Mucosa of rectum (tissue), 2 donors: ENCODE data around the gene LRTM2.
"Not testable (repeated sequence)": the region's sequence is repeated elsewhere in the genome, so short reads cannot be mapped to it uniquely, and the experiment has no call there.

Experiments used
- H3K27ac ChIP-seq, 2 donors: one replicate each; pipeline ENCODE4 v1.7.0; 2013; ENCODE audit warnings: inconsistent platforms in 2 of 2, low read depth in 2 of 2, low read length in 2 of 2
- H3K27me3 ChIP-seq, 2 donors: one replicate each; pipeline ENCODE4 v1.7.0; 2013; ENCODE audit warnings: low read length in 2 of 2; ENCODE audit not compliant: control insufficient read depth in 2 of 2, insufficient read depth in 2 of 2
- H3K36me3 ChIP-seq, 2 donors: one replicate each; pipeline ENCODE4 v1.7.0; 2013; ENCODE audit warnings: low read length in 2 of 2; ENCODE audit not compliant: control insufficient read depth in 2 of 2, insufficient read depth in 2 of 2
- H3K4me1 ChIP-seq, 2 donors: one replicate each; pipeline ENCODE4 v1.7.0; 2013; ENCODE audit warnings: low read length in 2 of 2, mild to moderate bottlenecking in 1 of 2; ENCODE audit not compliant: control insufficient read depth in 2 of 2, insufficient read depth in 2 of 2
- H3K4me3 ChIP-seq, 2 donors: one replicate each; pipeline ENCODE4 v1.7.0; 2013; ENCODE audit warnings: low read length in 2 of 2
- H3K9ac ChIP-seq, 2 donors: one replicate each; pipeline ENCODE4 v1.7.0; 2013; ENCODE audit warnings: low read length in 2 of 2, low read depth in 1 of 2, mild to moderate bottlenecking in 1 of 2
- H3K9me3 ChIP-seq, 2 donors: one replicate each; pipeline ENCODE4 v1.7.0; 2013; ENCODE audit warnings: low read length in 2 of 2; ENCODE audit not compliant: control insufficient read depth in 2 of 2
- donor health status: healthy.
- donor health status: Normal muscosa, but diverticular disease.

Gene LRTM2

DNA sequence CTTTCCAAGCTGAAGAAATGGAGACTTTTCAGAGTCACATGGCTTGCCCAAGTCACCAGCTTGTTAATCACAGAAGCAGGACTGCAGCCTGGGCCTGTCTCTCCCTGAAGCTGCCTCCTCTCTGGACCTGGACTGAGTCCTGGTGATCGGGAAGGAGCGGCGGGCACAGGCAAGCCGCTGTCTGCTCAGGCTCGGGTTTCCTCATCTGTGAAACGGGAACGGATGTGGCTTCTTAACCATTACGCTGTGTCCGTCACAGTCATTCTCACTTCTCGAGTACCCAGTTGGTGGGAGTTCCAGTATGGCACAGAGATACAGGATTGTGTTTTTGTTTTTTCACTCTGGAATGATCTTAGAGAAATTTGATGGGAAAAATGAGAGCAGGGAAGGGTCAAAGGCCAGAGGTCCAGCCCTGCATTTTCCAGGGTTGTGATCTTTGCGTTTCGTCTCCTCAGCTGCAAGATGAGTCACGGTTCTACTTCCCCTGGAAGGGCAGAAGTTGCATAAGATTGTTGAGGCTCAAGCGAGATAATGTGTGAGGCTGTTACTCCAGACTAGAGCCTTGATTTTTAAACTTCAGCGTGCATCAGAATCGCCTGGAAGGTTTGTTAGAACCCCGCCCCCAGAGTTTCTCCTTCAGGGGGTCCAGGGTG lies 7.6 kb upstream of the LRTM2 start:
- Histone ChIP-seq H3K4me1 (peaks cover 0 to 2% of the 10 kb centered on the region in 2 donors), H3K36me3 (no peaks in the 10 kb centered on the region), H3K9me3 (no peaks in the 10 kb centered on the region), H3K9ac (no peak overlapping the region), H3K27ac (peak overlapping the region; percentile 50 to 63), H3K4me3 (no peak overlapping the region), H3K27me3 (peaks cover 0 to 2% of the 10 kb centered on the region in 2 donors)

DNA sequence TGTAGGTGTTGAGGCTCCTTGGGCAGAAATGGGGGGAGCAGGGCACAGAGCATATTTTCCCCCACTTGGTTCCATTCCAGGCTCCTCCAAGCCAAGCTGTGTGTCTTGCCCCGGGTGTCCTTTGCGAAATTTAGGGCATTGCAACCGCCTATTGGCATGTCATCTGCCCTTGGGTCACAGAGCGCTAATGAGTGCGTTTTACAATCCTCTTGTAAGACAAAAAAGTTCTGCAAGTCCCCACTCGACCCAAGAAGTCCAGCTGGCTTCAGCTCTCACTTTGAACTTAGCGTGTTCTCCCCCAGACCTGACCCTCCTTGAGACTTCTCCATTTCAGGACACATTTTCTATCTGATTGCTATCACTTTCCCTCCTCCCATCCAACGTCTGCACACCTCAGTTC lies 6.1 kb upstream of the LRTM2 start:
- H3K9ac ChIP-seq, result no peak overlapping the region
- peaks cover 0 to 1% of the 10 kb centered on the region in 2 donors for H3K4me1 ChIP-seq
- H3K36me3 ChIP-seq, result no peaks in the 10 kb centered on the region
- H3K4me3 ChIP-seq, result no peak overlapping the region
- no peaks in the 10 kb centered on the region for H3K9me3 ChIP-seq
- no peak overlapping the region for H3K27ac ChIP-seq
- peaks cover 3 to 4% of the 10 kb centered on the region in 2 donors for H3K27me3 ChIP-seq

DNA sequence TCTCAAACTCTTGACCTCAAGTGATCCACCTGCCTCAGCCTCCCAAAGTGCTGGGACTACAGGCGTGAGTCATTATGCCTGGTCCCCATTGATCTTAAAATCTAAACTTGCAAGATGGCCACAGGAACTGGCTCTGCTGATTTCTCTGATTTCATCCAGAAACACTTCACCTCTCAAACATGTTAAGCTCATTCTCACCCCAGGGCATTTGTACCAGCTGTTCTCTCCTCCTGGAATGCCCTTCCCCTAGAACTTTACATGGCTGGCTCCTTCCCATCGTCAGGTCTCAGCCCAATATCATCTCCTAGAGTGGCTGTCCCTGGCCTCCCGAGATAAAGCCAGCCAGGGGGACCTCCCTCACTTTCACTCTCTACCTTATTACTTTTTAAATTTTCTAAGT lies 5.3 kb upstream of the LRTM2 start:
- Histone ChIP-seq H3K27ac (no peak overlapping the region), H3K4me3 (no peak overlapping the region), H3K36me3 (no peaks in the 10 kb centered on the region), H3K9ac (no peak overlapping the region), H3K4me1 (no peaks in the 10 kb centered on the region), H3K9me3 (no peaks in the 10 kb centered on the region), H3K27me3 (peaks cover 9 to 12% of the 10 kb centered on the region in 2 donors)

DNA sequence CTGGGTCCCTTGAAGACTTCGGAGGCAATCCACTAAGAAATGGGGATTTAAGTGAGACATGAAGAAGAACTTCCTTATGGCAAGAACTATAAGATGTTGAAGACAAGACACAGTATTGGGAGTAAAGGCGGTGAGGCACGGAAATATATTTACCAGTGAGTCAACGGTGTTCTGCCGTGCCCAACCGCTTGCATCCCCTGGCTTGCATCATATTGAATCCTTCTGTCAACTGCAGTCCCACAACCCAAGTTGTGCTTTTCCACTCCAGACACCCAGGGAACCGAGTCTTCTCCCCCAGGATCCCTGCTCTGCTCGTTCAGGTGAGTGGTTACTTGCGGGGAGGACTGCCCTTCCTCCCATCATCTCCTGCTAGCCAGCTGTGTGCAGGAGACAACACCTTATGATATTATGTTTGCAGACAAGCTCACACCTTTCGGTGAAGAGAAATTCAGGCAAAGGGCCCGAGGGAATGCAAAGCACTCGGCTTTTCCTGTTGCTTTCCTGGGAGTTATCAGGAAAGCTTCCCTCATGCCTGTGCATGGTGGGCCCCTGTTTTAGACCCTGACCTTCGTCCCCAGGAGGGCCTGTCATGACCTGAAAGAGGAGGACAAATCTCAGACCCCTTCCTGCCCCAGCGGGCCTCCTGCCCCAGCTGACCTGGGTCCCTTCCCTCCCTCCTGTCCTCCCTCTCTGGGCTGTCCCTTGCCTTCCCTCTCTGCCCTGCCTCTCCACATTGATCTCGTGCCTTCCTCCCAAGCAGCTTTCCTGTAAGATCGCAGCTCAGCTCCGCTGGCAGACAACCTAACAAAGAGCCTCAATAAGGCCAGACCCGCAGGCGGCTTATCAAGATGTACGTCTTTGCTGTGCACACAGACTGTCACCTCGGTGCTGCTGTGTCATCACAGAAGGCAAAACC lies 4.3 kb upstream of the LRTM2 start:
- peaks cover 16 to 17% of the 10 kb centered on the region in 2 donors for H3K27me3 ChIP-seq
- no peaks in the 10 kb centered on the region for H3K36me3 ChIP-seq
- no peak overlapping the region for H3K9ac ChIP-seq
- H3K9me3 ChIP-seq, result no peaks in the 10 kb centered on the region
- H3K27ac ChIP-seq, result no peak overlapping the region
- H3K4me3 ChIP-seq, result no peak overlapping the region
- H3K4me1 ChIP-seq, result no peaks in the 10 kb centered on the region

DNA sequence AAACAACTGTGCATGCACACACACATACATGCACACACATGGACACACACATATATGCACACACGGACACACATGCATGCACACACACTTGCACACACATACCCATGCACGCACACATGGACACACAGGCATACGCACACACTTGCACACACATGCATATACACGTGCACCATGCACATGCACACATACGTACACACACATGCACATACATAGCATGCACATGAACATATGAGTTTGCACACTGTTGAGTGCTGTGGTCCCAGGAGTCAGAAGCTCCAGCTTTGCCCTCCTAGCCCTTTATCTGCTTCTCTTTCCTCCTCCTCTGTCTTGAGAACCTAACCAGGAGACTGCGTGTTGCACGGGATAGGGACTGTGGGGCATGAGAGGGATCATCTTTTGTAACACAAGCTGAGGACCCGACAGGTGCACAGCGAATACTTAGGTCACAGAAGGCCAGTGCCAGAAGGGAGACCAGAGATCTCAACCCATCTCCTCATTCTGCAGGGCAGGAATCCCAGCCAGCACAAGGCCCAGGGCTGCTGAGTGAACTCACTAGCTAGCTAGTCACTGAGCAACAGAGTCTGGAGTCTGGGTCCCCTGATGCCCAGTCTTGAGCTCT lies 3.5 kb upstream of the LRTM2 start:
- H3K4me3 ChIP-seq, result no peak overlapping the region
- no peak overlapping the region for H3K27ac ChIP-seq
- no peaks in the 10 kb centered on the region for H3K9me3 ChIP-seq
- no peaks in the 10 kb centered on the region for H3K36me3 ChIP-seq
- no peaks in the 10 kb centered on the region for H3K4me1 ChIP-seq
- no peak overlapping the region for H3K9ac ChIP-seq
- peaks cover 18 to 24% of the 10 kb centered on the region in 2 donors for H3K27me3 ChIP-seq

DNA sequence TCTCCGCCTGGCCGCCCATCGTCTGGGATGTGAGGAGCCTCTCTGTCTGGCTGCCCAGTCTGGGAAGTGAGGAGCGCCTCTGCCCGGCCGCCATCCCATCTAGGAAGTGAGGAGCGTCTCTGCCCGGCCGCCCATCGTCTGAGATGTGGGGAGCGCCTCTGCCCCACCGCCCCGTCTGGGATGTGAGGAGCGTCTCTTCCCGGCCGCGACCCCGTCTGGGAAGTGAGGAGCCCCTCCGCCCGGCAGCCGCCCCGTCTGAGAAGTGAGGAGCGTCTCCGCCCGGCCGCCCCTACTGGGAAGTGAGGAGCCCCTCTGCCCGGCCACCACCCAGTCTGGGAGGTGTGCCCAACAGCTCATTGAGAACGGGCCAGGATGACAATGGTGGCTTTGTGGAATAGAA lies 2.4 kb upstream of the LRTM2 start:
- H3K27me3 ChIP-seq, result peaks cover 20 to 30% of the 10 kb centered on the region in 2 donors
- not testable (repeated sequence) for H3K4me3 ChIP-seq, H3K9me3 ChIP-seq, H3K4me1 ChIP-seq, H3K9ac ChIP-seq, H3K36me3 ChIP-seq, H3K27ac ChIP-seq

DNA sequence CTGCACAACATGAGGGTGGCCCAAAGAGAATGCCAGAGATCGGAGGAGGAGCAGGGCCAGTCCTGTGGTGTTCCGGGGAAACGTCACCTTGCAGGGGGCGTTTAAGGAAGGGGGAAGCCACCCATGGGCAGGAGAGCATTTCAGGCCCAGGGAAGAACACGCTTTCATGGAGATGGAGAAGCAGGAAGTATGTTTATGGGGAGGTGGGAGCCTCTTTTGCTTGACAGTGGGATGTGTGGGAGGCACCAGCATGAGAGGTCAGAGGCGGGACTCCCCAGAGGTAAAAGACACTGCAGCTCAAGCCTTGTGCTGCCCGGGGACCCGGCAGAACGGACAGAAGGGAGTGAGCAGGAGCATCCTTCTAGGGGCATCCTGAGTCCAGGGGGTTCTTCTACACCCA lies 1.3 kb upstream of the LRTM2 start:
- no peaks in the 10 kb centered on the region for H3K4me1 ChIP-seq
- no peaks in the 10 kb centered on the region for H3K9me3 ChIP-seq
- no peaks in the 10 kb centered on the region for H3K36me3 ChIP-seq
- no peak overlapping the region for H3K9ac ChIP-seq
- no peak overlapping the region for H3K4me3 ChIP-seq
- peaks cover 21 to 30% of the 10 kb centered on the region in 2 donors for H3K27me3 ChIP-seq
- H3K27ac ChIP-seq, result no peak overlapping the region

DNA sequence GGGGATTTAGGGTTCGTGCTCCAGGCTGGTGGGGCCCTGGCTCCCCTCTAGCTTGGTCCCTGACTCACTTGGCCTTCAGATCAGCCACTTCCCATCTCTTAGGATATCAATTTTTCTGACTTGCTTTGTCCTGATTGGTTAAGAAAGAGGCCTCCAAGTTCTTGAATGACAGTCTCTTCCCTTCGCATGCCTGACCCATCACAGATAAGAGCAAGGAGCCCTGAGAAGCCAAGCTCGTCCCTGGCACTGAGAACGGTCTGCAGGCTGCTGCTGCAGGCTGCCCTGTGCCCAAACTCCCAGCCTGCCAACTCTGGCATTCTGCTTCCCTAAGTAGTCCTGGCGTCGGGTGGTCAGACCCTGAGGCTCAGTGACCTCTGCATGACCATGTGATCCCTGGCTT lies 794 bp upstream of the LRTM2 start:
- H3K4me1 ChIP-seq, result no peaks in the 10 kb centered on the region
- no peak overlapping the region for H3K4me3 ChIP-seq
- H3K36me3 ChIP-seq, result no peaks in the 10 kb centered on the region
- H3K27me3 ChIP-seq, result peaks cover 21 to 30% of the 10 kb centered on the region in 2 donors
- H3K27ac ChIP-seq, result no peak overlapping the region
- H3K9ac ChIP-seq, result no peak overlapping the region
- H3K9me3 ChIP-seq, result no peaks in the 10 kb centered on the region

DNA sequence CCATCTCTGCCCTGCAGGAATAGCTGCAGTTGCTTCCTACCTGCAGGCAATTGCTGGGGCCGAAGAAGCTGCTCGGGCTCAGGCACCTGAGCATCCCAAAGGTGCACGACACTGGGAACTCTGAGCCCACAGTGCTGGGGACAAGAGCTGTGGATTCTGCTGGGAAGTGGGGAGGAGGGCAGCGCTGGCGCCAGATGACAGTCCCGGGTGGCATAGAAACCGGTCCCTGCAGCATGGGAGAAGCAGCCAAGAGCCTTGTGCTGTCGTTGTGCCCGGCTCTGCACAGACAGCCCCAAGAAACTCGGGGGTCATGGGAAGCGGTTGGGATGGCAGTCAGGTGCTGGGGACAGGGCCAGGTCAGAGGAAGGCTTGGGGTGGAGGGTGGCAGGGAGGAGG lies 529 bp downstream of the LRTM2 start:
- Histone ChIP-seq H3K4me1 (no peaks in the 10 kb centered on the region), H3K36me3 (no peaks in the 10 kb centered on the region), H3K27ac (no peak overlapping the region), H3K4me3 (no peak overlapping the region), H3K9me3 (no peaks in the 10 kb centered on the region), H3K9ac (no peak overlapping the region), H3K27me3 (peaks cover 21 to 30% of the 10 kb centered on the region in 2 donors)

DNA sequence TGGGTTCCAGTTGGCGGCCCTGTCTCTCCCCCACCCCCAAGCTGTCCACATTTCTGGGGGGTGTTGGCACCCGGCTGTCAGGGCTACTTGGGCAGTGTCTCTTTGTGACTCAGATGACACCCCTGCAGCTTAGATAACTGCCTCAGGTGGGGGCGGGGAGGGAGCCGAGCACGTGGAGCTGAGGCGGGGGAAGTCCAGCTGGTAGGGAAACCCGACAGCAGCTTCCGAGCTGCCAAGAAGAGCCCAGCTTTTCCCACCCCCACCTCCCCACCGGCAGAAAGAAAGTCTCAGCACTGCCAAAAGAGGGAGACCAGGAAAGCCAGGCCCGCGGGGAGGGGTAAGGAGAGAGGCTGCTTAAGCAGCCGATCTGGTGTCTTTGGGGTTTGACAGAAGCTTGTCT lies 1.4 kb downstream of the LRTM2 start:
- Histone ChIP-seq H3K9ac (no peak overlapping the region), H3K27me3 (peaks cover 20 to 30% of the 10 kb centered on the region in 2 donors), H3K27ac (no peak overlapping the region)

More for the DNA sequence above, 1.4 kb downstream of the LRTM2 start:
- H3K36me3 ChIP-seq, result no peaks in the 10 kb centered on the region
- no peaks in the 10 kb centered on the region for H3K4me1 ChIP-seq
- no peak overlapping the region for H3K4me3 ChIP-seq
- H3K9me3 ChIP-seq, result no peaks in the 10 kb centered on the region
